Limb (tissue), 2 donors: Measurements from ENCODE around the gene KLHDC7B.
"Not testable (repeated sequence)": the region's sequence is repeated elsewhere in the genome, so short reads cannot be mapped to it uniquely, and the experiment has no call there.

Experiments used
- DNase-seq, 2 donors: peaks; one replicate each; pipeline ENCODE4 v3.0.0-alpha.2; 2016; ENCODE audit errors: extremely low spot score in 2 of 2

Gene KLHDC7B

GRCh38 chr22:50529416-50529896 lies 16.2 kb upstream of the KLHDC7B start:
- peak in 1 of 2 donors; percentile 56 for DNase-seq

- peak; percentile 49 to 66 for DNase-seq
Observed at GRCh38 chr22:50529897-50530579, 15.7 kb upstream of the KLHDC7B start, which contains the start of gene TYMP. Gene TYMP (minus strand): TSS chr22:50530012. CDS start chr22:50529709, 303 bp downstream.

GRCh38 chr22:50530580-50530876 lies 15.2 kb upstream of the KLHDC7B start:
- DNase-seq = no peak

GRCh38 chr22:50530877-50531545 lies 14.7 kb upstream of the KLHDC7B start:
- peak in 1 of 2 donors; percentile 75 for DNase-seq

GRCh38 chr22:50531546-50531961 lies 14.1 kb upstream of the KLHDC7B start:
- DNase-seq = peak in 1 of 2 donors; percentile 61

- peak in 1 of 2 donors; percentile 78 for DNase-seq
Observed at GRCh38 chr22:50531962-50532674, 13.6 kb upstream of the KLHDC7B start.

GRCh38 chr22:50532824-50533796 lies 12.6 kb upstream of the KLHDC7B start:
- DNase-seq = no peak

GRCh38 chr22:50533856-50534711 lies 11.6 kb upstream of the KLHDC7B start:
- not testable (repeated sequence) for DNase-seq

- no peak for DNase-seq
Observed at GRCh38 chr22:50535113-50535512, 10.6 kb upstream of the KLHDC7B start.

- no peak for DNase-seq
Observed at GRCh38 chr22:50536226-50536625, 9.5 kb upstream of the KLHDC7B start.

- no peak for DNase-seq
Observed at GRCh38 chr22:50537765-50538164, 7.9 kb upstream of the KLHDC7B start.

- no peak for DNase-seq
Observed at GRCh38 chr22:50540381-50540780, 5.3 kb upstream of the KLHDC7B start.

GRCh38 chr22:50541667-50542026 lies 4.1 kb upstream of the KLHDC7B start:
- not testable (repeated sequence) for DNase-seq

- no peak for DNase-seq
Observed at GRCh38 chr22:50542416-50542927, 3.2 kb upstream of the KLHDC7B start.

GRCh38 chr22:50544078-50544745 lies 1.5 kb upstream of the KLHDC7B start:
- DNase-seq = peak in 1 of 2 donors; percentile 77

GRCh38 chr22:50544746-50545253 lies 899 bp upstream of the KLHDC7B start:
- DNase-seq = no peak

GRCh38 chr22:50546326-50547262 lies 895 bp downstream of the KLHDC7B start:
- no peak for DNase-seq
